HG03342 (cell line): ENCODE measurements around the gene DIMT1.
A peak's percentile ranks its signal among the peaks of the same experiment; 100 is the strongest.

Experiments used
- ATAC-seq: cut with Tn5 transposase; IDR thresholded peaks from one replicate; pipeline ENCODE4 v1.9.1; 2021; ENCODE audit warnings: mild to moderate bottlenecking, moderate library complexity; ENCODE audit not compliant: unreplicated experiment

DIMT1 gene

DNA sequence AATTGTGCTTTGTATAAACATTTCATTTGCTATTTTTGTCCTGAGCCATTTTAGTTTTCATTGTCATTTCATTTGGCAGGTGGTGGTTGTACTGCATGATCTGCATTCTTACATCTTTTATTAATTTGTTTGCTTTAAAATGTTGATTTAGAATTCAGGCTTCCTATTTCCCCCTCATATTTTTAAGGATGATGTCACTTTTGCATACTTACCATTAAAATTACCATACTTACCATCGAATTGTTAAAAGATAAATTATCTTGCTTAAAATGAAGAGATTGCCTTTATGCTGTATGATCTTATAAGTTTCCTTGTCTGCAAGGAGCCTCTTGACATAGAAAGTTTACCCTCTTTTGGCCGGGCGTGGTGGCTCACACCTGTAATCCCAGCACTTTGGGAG is 31.1 kb downstream of the DIMT1 start:
- ATAC-seq: no peak

DNA sequence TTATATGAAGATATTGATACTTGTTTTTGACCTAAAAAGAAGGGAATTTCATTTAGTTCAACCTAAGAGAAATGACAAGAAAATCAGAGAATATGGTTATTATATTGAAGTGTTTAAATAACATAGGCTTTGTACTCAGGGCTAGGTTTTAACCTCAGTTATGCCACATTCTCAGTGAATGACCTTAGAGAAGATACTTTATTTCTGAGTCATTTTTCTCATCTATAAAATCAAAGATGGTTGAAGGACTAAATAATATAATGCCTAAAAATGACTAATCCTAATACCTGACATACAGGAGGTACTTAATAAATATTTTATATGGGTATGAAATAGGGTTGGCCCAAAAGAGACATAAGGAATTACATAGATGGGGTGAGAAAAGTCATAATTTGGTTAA is 32.3 kb downstream of the DIMT1 start:
- no peak for ATAC-seq

- no peak for ATAC-seq
Observed at GRCh38 chr5:62369039-62369438, 34.7 kb downstream of the DIMT1 start.

GRCh38 chr5:62362701-62363100 is 41.0 kb downstream of the DIMT1 start:
- no peak for ATAC-seq

DNA sequence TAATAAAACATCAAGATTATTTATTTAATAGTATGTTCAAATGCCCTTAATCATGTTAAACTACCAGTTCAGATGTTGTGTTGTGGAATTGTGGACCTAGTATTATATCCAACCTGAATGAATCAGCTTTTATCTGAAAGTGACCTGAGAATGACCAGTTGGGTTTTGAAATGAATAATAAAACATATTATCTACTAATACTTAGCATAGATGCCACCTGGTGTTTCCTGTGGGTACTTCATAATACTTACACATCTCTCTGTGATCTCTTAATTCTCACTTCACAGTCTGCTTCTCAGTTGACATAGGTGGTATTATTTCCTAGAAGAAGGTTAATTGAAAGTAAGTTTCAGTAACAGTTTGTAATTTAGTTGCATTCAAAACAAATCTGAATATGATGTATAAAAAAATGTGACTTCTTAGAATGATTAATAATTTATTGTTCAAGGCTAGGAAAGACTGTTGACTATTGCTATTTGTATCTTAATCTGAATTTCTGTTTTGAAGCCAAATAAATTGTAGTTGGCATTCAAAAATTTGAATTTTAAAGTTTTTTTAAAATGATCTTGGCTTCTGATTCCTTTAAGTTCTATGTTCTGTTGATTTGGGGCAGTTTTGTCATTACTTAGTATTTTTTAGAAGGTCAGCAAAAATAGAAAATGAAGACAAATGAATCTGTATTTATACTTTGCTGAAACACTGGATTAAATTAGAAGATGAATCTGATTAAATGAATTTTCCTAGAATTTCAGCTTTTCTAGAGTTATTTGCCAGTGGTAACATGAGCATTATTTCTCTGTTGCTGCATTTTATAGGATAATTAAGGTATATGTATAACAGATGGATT is 49.5 kb downstream of the DIMT1 start:
- ATAC-seq: peak; percentile 94

- ATAC-seq: no peak
Observed at GRCh38 chr5:62348723-62349481, 54.8 kb downstream of the DIMT1 start.

DNA sequence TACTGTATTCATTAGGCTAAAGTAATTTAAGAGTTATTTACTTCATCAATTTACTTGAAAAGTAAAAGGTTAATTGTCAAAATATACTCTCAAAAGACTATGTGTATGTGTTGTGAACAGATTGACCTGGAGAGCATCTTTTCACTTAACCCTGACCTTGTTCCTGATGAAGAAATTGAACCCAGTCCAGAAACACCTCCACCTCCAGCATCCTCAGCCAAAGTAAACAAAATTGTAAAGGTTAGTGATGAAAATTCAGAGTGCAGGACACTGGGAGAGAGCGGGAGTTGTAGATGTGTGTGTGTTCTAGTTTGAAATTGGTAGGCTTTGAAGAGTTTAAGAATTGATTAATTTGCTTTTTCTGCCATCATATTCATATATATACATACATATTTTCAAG is 55.8 kb downstream of the DIMT1 start:
- no peak for ATAC-seq

GRCh38 chr5:62346748-62347147 is 57.0 kb downstream of the DIMT1 start:
- no peak for ATAC-seq

GRCh38 chr5:62343428-62343827 is 60.3 kb downstream of the DIMT1 start:
- no peak for ATAC-seq

DNA sequence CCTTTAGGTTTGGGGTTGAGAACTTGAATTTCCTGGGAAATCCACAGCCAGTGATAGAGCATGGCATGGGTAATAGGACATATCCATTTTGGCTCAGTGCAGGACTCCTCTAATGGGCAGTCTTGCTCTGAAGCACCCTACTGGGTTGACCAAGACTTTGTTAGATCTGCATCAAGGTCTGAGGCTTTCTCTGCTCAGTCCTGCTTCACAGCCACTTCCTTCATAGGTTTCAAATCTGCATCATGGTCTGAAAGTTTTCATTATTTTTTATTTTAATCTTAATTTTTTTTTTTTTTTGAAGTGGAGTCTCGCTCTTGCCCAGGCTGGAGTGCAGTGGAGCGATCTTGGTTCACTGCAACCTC is 61.2 kb downstream of the DIMT1 start:
- peak; percentile 39 for ATAC-seq

DNA sequence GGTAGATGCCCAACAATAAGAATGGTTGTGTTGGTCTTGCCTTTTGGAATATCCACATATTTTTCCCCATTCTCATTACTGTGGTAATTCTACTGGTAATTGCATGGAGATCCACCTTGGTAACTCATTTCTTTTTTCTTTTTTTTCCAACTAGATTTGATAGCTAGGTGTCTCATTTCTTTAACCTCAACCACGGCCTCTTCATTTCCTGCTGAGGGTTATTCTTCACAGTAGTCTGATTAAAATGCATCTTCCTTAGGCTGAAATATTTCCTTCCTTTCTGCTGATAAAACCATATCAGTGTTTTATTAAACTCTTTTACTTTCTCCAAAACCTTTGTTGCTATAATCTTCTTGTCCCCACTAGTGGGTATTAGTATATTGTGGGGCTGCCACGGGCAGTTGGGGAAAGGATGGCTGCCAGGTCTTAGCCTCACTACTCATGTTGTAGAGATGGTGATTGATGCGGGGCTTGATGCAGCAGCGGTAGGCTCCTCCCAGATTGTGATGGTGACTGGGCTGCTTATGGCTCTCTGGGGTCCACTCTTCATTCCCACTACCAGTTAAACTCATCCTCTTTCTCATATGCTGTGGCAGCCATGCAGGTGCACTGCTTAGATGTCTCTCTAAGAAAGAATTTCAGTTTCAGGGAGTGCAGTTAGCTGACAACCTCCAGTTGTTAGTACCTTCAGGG is 61.8 kb downstream of the DIMT1 start:
- ATAC-seq: peak; percentile 56

- ATAC-seq: no peak
Observed at GRCh38 chr5:62340979-62341378, 62.7 kb downstream of the DIMT1 start.

GRCh38 chr5:62340392-62340791 is 63.3 kb downstream of the DIMT1 start:
- ATAC-seq: no peak
